GM21825 (cell line): Measurements from ENCODE around the gene SH3GL1.
A peak's percentile ranks its signal among the peaks of the same experiment; 100 is the strongest.

Experiments
- ATAC-seq: cut with Tn5 transposase; IDR thresholded peaks from one replicate; pipeline ENCODE4 v1.9.1; 2021; ENCODE audit warnings: mild to moderate bottlenecking, moderate library complexity; ENCODE audit not compliant: unreplicated experiment

The SH3GL1 gene

GRCh38 chr19:4402171-4403004, 2.0 kb upstream of the SH3GL1 start, which contains the start of gene CHAF1A:
Gene CHAF1A (plus strand): TSS chr19:4402640. CDS start chr19:4402763, 123 bp downstream.
- peak; percentile 76 for ATAC-seq

- ATAC-seq = no peak
These were observed 1.4 kb upstream of the SH3GL1 start for GRCh38 chr19:4401769-4402170.

- ATAC-seq = no peak
These were observed 574 bp downstream of the SH3GL1 start for GRCh38 chr19:4399812-4400134.

- ATAC-seq = no peak
These were observed 3.2 kb downstream of the SH3GL1 start for GRCh38 chr19:4396949-4397783.

- ATAC-seq = no peak
These were observed 6.3 kb downstream of the SH3GL1 start for GRCh38 chr19:4393947-4394590.

DNA sequence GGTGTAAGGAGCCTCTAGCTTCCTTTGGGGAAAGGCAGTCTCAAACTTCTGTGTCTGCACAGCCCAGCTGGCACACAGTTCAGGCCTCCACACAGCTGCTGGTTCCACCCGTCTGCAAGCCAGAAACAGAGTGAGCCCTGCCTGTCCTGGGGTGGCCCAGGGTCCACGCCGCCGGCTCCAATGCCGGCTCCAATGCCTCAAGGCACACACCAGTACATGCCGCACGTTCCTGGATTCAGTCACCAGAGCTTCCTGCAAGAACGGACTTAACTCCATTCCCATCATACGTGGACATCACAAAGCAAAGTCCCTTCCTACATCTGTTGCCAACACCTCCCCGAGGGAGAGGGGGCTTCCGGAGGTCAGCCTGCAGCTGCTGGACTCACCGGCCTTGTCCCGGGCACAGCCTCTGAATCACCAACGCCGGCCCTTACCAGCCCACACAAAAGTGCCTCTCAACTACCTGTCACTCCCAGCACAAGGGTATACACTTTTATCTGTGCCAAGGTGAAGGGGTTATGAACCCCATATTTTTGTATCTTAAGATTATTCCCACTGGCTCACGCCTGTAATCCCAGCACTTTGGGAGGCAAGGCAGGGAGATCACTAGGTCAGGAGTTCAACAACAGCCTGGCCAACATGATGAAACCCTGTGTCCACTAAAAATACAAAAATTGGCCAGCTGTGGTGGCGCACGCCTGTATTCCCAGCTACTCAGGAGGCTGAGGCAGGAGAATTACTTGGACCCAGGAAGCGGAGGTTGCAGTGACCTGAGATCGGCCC, 8.5 kb downstream of the SH3GL1 start:
- no peak for ATAC-seq

GRCh38 chr19:4391306-4391693, 9.0 kb downstream of the SH3GL1 start:
- ATAC-seq = no peak

DNA sequence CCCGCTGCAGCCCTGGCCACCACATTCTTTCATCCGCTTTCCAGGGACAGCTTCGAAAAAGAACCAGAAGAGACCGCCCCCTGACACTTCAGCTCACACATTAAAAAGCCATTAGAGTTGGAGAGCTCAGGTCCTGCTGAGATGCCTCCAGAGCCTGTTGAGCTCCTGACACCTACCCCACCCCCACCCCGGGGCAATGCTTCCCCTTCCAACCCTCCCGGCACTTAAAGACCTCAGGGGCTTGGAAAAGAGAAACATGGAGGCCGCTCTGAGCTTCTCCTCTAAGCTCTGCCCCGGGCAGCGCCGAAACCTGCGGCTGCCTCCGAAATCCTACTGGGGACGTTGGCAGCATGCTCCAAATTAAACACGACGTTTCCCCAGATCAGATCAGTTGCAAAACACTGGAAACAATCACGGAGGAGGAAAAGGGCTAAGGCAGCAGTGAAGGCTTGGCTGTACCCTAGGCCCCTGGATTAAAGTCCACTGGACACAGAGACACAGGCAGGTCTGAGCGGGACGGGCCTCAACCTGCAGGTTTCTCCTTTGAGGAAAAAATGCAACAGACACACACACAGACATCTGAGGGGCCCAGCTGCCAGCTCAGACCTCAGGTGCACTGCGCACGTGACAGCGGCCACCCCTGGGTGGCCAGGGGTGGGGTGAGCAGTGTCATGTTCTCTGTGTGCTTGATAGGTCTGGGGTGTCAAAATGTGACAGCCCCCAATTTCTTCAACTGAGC, 9.6 kb downstream of the SH3GL1 start:
- no peak for ATAC-seq

DNA sequence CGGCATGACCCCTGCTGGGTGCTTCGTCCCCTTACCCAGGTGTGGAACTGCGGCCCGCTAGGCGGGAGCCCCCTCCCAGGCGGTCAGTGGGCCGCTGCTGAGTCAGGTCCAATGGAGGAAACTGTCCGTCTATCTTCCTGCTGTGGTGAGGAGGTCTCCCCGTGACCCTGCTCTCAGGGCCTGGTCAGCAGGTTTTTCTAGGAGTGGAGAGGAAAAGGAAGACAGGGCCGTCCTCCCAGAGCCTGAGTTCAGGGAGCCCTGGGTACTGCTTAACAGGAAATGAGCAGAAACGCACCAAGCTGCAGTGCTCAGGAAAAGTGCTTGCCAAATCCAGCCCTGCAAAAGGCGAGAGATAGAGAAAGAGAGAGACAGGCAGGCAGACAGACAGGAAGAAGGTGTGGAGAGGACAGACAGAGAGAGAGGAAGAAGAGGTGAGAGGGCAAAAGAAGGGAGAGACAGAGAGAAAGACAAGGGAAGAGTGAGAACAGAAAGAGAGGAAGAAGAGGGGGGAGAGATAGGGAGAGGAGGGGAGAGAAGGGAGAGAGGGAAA, 10.3 kb downstream of the SH3GL1 start:
- ATAC-seq = no peak

GRCh38 chr19:4389511-4390016, 10.8 kb downstream of the SH3GL1 start:
- no peak for ATAC-seq

DNA sequence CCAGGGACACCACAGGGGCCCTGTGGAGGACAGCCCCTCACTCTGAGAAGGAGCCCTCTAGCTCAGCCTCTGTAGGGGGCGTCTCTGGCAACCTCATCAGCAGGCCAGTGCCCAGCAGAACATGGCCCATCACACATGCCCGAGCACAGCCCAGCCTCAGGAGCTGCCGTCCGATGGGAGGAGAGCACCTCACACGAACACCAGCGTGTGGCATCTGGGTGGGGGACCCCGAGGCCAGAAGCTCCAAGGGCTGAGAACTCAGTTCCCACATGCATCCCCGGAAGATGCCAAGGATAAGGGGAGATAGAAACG, 11.3 kb downstream of the SH3GL1 start:
- no peak for ATAC-seq

- ATAC-seq = no peak
These were observed 11.8 kb downstream of the SH3GL1 start for GRCh38 chr19:4388337-4389063.

DNA sequence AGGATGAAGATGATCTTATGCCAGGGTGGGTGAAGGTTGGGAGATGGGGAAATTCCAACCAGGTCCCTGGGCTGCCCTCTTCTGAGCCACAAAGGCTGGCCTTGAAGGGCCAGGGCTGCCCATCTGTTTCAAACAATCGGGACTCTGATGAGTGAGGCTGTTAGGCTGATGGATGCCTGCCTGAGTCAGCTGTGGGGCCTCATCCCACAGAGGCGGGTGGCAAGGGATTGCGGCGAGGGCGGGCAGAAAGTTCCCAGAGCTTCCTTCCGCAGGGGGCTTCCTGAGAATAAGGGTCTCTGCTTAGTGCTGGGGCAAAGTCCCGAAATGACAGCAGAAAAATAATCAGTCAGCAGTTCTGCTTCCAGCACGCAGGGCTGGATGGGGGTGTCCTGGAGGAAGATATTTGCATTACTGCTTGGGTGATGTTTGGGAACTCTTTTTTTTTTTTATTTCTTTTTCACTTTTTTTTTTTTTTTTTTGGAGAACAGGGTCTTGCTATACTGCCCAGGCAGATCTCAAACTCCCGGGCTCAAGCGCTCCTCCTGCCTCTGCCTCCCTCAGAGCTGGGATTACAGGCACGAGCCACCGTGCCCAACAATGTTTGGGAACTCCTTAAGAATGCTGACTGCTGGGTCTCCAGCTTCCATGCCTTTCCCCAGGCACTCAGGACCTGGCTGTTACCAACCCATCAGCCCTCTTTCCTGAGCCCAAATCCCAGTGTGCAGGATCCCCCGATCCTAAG, 14.1 kb downstream of the SH3GL1 start:
- no peak for ATAC-seq

DNA sequence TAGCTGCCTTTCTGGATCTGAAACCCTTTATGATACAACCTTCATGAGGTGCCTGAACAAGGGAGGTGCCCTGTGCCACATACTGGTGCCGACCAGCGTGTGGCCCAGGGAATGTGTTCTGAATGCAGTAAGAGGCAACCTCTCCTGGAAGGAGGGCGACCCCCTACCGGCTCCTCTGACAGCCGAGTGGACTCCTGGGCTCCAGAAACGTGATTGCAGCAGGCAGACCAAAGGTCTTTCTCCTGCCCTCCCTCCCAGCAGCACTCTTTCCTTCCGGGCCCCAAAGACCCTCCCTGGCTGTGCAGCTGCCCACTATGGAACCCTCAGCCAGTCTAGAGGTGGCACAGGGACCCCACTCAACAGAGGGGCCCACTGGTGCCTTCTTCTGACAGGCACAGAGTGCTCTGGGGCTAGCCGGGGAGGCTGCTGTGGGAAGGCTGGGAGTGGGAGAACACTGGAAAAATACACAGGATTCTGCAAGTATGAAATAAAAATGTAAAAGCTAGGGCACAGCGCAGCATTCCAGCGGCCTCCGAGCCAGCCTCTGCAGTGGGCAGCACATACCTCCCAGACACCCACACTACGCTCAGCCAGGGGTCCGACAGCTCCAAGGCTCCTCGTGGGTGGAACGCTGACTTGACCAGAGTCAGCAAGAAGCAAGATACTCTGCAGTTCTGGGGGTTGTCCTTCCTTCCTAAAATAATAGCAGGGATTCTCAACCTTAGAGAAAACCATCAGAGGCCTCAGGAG, 14.9 kb downstream of the SH3GL1 start:
- no peak for ATAC-seq

- ATAC-seq = no peak
These were observed 20.1 kb downstream of the SH3GL1 start for GRCh38 chr19:4380254-4380727.

GRCh38 chr19:4379383-4380253, 20.7 kb downstream of the SH3GL1 start:
- no peak for ATAC-seq

- ATAC-seq = no peak
These were observed 21.5 kb downstream of the SH3GL1 start for GRCh38 chr19:4378886-4379285.
